ENCODE measurements around the gene MRPL1.
"Not testable (repeated sequence)": the region's sequence is repeated elsewhere in the genome, so short reads cannot be mapped to it uniquely, and the experiment has no call there.

Gene MRPL1

GRCh38 chr4:77920371-77920770 is 57.7 kb downstream of the MRPL1 start:
- DNase-seq = no peak

DNA sequence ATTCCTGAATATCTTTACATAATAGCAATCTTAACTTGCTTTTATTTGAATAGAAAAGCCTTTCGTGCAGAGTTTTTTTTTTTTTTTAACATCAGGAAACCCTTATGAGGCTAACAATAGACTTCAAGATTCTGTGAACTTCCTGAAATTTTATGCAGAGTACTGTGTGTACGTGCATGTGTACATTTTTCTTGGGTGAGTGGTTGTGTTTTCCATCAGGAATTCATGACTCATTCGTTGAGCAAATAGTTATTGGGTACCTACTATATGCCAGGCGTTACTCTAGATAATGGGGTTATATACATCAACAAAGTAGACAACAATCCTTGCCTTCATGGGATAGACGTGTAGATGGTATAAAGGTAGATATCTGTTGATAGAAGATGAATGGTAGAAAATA is 59.1 kb downstream of the MRPL1 start:
- no peak for DNase-seq

DNA sequence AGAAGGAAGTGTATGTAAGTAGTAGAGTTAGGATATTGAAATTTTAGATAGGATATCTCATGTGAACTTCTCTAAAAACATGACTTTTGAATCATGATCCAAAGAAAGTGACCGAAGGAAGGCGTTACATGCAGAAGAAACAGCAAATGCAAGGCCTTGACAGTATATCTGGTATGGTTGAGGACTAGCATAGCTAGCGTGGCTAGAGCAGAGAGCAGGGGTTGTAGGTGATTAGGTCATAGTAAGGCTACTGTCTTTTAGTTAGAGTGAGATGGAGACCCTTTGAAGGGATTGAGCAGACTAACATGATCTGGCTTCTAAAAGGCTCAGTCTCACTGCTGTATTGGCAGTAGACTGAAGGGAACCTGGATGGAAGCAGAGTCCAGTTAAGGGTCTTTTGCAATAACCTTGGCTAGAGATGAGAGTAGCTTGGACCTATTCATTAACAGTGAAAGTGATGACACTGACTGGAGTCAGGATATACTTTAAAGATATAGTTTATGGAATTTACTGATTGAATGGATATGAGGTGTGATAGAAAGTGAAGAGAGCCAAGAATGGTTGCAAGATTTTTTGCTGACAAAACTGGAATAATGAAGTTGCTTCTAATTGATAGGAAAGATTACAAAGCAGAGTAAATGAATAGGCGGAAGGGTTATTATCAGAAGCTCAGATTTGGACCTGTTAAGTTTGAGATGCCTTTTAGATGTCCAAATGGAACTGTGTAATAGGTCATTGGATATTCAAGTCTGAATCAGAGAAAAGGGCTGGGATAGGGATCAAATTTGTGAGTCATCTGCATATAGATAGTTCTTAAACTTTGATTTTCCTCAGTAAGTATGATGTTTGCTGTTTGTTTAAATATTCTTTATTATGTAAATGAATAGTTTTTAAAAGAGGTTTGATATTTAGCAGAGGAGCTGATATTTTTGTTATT is 59.8 kb downstream of the MRPL1 start:
- no peak for DNase-seq

- DNase-seq = no peak
Observed at GRCh38 chr4:77927991-77928925, 65.6 kb downstream of the MRPL1 start.

GRCh38 chr4:77930154-77930639 is 67.6 kb downstream of the MRPL1 start:
- no peak for DNase-seq

GRCh38 chr4:77930876-77931275 is 68.2 kb downstream of the MRPL1 start:
- DNase-seq = no peak

GRCh38 chr4:77931452-77932135 is 69.0 kb downstream of the MRPL1 start:
- DNase-seq = no peak

DNA sequence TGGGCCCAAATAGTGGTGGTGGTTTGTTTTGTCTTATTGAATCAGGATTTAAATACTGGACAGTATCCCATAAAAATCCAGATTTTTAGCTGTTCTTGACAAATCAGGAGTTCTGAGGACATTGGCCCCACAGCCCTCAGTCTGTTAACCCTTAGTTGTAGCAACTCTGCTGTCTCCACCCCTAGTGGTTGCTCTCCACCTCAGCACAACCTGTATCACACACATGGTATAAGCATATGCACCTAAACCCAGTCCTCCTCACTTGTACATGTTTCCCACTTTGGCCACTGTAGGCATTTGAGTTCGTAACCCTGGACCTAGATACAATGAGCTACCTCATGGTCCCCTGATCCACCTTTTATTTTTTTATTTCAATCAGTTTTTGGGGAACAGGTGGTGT is 75.9 kb downstream of the MRPL1 start:
- no peak for DNase-seq

DNA sequence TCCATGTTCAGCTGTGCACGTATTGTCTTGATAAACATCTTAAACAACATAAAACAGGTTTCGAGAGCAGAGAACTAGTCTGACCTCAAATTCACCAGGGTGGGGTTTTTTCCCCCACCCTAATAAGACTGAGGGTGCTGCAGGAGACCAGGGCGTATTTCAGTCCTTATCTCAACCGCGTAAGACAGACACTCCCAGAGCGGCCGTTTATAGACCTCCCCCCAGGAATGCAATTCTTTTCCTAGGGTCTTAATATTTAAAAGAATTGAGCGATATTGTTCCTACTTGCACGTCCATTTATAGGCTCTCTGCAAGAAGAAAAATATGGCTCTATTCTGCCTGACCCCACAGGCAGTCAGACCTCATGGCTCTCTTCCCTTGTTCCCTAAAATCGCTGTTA is 83.3 kb downstream of the MRPL1 start:
- not testable (repeated sequence) for DNase-seq

DNA sequence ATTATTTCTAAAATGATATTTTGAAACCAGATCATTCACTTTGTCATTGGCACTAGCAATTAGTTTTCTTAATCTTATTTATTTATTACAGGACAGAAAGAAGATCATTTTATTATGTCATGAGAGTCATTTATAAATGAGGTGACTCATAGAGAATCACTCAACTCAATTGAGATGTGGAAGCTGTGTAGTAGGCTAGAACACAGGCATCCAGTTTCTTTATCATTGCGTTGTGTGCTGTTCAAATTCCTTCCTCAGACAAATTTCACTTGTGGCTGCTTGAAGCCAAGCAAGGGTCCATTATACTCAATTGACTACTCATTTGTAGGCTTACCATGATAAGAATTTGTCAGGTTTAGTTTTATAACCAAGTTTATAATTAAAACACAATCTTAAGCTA is 87.6 kb downstream of the MRPL1 start:
- no peak for DNase-seq

DNA sequence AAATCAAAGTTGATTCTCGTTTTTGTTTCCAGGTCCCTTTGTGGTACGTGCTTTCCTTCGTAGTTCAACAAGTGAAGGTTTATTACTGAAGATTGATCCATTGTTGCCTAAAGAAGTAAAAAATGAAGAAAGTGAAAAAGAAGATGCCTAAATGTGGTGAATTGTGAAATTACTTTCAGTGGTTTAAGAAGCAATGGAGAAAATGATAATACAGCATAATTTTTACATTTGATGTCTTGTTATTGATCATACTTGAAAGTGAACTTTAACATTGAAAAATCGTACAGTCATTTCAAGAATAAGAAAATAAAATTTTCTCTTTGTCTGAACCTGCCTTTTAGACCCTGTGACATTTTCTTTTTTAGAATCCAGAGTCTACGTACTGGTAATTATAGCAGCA is 89.8 kb downstream of the MRPL1 start:
- no peak for DNase-seq

DNA sequence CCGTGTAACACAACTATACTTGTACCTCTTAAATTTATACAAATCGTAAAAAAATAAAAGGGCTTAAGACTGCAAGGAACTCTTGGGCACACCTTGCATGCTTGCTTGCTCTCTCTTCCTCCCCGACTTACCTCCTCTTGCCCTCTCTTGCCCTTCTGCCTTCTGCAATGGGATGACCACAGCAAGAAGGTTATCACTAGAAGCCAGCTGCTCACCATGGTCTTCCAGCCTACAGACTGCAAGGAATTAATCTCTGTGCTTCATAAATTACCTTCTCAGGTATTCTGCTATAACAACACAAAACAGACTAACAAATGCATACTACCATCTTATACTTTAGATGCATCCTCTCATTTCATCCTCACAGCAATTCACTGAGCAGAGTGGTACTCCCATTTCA is 92.1 kb downstream of the MRPL1 start:
- DNase-seq = no peak

DNA sequence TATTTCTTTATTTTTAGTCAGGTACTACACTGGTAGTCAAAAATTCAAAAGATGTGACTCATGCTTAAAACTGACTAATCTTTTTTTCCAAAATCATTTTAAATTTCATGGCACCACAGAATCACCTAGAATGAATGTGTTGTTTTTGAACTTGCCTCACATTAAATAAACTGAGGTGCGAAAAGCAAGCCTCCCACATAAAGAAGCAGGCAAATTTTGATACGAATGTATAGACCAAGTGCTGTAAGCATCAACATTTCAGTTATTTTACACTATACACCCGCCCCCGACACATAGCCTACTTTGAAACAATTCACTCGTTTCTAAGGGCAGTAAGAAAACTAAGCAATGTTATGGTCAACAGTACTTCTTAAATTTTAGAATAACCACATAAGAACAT is 94.3 kb downstream of the MRPL1 start:
- no peak for DNase-seq

DNA sequence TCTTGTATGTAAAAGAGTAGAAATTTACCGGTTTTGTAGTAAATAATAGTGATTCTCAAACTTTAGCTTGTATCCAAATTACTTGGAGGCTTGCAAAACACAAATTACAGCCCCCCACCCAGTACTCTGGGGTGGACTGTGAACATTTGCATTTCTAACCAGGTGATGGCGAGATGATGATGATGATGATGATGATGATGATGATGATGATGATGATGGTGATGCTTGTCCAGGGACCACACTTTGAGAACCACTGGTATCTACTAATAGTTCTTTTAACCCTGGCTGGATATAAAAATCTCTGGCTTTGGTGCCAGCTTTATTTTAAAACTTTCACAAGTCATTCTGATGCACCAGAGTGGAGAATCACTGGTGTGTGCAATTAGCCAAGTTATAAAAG is 96.3 kb downstream of the MRPL1 start:
- DNase-seq = no peak

DNA sequence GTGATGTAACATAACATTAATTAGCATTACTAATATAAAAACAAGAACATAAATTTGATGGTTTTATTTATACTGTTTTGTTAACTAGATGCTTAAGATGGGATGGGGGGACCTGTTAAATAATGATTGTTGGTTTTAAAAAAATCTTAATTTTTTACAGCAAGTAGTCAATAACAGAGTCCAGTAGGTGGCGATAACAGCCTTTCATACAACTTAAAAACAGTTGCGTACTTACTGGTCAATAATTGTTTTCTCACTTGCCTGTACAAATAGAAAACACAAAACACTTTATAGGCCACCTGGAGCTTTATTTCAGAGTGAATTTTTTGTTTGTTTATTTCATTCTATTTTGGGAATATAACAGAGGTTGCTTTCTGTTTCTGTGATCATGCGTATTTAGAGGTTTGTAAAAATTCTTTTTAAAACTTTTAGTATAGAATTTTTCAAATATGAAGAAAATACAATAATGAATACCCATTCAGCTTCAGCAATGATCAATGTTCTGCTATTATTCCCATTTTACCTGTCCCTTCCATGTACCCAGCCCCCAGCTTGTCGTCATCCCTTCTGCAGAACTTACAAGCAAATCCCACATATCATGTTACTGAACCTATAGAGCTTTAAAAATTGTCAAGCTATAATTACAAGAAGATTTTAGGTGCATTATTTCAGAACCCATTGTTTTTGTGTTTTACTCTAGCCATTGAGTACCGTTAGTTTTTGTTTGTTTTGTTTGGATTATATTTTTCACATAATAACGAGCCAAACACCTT is 97.1 kb downstream of the MRPL1 start:
- peak in 1 of 2 donors; percentile 53 for DNase-seq

DNA sequence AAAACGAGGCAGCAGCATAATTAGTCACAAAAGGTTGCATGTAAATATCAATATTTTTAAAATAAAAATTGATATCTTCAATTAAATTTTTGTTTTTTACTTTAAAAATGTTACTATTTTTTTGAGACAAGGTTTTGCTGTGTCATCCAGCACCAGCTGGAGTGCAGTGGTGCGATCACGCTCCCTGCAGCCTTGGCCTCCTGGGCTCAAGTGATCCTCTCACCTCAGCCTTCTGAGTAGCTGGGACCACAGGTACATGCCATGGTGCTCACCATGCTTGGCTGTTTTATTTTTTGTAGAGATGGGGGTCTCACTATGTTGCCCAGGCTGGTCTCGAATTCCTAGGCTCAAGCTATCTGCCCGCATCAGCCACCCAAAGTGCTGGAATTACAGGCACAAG is 97.7 kb downstream of the MRPL1 start:
- no peak for DNase-seq

DNA sequence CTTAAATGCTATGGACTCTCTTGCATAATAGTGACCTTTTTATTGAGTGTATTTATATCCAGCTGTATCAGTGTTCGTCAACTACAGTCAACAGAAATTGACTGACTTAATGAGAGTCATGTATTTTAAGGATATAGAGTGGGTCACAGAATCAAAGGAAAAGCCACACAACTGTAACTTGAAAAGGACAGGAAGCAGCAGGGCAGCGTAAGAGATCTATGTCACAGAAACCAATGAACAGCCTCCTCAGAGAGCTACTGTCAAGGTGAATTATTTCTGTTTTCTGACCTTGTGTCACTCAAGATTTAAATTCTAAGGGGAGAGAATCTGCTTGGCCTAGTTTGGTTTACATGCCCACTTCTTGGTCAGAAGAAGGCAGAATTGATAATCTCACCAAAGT is 100.4 kb downstream of the MRPL1 start:
- DNase-seq = no peak

GRCh38 chr4:77973657-77974056 is 111.0 kb downstream of the MRPL1 start:
- not testable (repeated sequence) for DNase-seq

DNA sequence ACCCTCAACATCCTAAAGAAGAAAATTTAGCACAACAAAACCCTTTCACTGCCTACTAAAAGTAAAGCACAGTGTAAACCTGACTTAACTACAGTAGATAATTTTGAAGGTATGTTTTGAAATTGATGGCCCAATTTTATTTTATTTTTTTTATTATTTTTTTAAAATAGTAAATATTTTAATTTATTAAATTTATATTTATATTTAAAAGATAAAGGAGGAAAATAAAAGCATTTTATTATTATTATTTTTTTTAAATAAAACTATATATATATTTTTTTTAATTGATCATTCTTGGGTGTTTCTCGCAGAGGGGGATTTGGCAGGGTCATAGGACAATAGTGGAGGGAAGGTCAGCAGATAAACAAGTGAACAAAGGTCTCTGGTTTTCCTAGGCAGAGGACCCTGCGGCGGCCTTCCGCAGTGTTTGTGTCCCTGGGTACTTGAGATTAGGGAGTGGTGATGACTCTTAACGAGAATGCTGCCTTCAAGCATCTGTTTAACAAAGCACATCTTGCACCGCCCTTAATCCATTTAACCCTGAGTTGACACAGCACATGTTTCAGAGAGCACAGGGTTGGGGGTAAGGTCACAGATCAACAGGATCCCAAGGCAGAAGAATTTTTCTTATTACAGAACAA is 120.4 kb downstream of the MRPL1 start:
- DNase-seq = not testable (repeated sequence)

DNA sequence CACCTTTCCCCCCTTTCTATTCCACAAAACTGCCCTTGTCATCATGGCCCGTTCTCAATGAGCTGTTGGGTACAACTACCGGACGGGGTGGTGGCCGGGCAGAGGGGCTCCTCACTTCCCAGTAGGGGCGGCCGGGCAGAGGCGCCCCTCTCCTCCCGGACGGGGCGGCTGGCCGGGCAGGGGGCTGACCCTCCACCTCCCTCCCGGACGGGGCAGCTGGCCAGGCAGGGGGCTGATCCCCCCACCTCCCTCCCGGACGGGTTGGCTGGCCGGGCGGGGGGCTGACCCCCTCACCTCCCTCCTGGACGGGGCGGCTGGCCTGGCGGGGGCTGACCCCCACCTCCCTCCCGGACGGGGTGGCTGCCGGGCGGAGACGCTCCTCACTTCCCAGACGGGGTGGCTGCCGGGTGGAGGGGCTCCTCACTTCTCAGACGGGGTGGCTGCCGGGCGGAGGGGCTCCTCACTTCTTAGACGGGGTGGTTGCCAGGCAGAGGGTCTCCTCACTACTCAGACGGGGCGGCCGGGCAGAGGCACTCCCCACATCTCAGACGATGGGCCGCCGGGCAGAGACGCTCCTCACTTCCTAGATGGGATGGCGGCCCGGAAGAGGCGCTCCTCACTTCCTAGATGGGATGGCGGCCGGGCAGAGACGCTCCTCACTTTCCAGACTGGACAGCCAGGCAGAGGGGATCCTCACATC is 121.1 kb downstream of the MRPL1 start:
- DNase-seq = not testable (repeated sequence)

DNA sequence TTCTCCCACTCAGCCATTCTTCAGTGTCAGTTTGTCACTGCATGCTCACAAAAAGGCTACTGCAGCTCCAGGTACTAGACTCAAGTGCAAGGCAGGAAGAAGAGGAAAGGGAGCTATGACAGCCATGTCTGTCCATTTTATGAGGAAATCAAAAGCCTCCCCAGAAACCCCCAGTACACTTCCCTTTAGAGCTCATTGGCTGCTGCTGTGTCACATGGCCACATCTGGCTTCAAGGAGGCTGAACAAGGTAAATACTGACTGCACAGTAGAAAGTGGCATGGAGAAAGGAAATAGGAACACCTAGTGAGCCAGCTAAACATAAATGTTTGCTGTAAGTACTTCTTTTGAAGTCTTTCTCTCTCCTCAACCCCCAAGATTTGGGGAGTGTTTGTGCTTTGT is 127.3 kb downstream of the MRPL1 start:
- DNase-seq = no peak

Measured in hippocampal formation (tissue), 2 donors.